Measurements from ENCODE around the gene SLC25A36. TPM values are rescaled to one million over a fixed set of nuclear protein-coding genes. Genes with fewer than 3 reads are reported as not detected.

The SLC25A36 gene
- total RNA-seq, 4 donors from 2014 or later: 73.2 to 273 (median 83.7) TPM

DNA sequence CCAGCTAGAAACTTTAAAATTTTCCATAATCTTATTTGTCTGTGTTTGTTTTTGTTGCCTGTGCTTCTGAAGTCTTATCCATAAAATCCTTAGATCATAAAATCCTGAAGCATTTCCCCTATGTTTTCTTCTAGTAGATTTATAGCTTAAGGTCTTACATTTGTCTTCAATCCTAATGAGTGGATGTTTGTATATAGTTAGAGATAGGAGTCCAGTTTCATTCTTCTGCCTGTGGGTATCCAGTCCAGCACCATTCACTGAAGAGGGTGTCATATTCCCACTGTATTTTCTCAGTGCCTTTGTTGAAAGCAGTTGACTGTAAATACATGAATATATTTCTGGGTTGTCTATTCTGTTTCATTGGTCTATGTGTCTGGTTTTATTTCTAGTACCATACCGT is 64.7 kb downstream of the SLC25A36 start:
- no peaks in the 10 kb centered on the region for H3K36me3 ChIP-seq
- H3K9me3 ChIP-seq: no peaks in the 10 kb centered on the region
- no peak overlapping the region for H3K4me3 ChIP-seq
- no peaks in the 10 kb centered on the region for H3K27me3 ChIP-seq
- intact Hi-C loops (cut with DNase I; ENCODE audit: low total_unique reads): loop anchor here (10.0 kb wide), 1 partner anchor 188 kb away; no protein-coding TSS in a partner anchor
- H3K4me1 ChIP-seq: no peaks in the 10 kb centered on the region
- TF ChIP-seq CTCF (IDR thresholded peaks at IDR 0.05): no peak
- TF ChIP-seq POLR2A (IDR thresholded peaks at IDR 0.05): no peak
- DNase-seq: no peak
- H3K27ac ChIP-seq: no peak overlapping the region

DNA sequence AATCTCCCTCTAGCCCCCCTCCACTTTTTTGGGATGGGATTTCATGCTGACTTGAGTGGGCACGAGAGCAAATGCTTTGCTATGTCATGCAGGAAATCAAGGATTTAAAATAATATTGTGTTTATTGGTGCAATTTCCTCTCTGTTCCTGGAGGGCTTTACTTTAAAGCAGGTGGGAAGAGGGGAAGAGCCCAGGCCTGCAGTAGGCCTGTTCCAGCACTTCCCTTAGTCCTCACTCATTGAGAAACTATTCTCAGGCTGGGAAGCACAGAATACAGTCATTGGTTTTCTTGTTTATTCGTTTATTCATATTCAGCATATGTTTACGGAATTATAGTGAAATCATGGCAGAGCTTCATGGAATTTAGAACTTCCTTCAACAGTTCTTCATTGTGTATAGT is 67.9 kb downstream of the SLC25A36 start:
- intact Hi-C loops (cut with DNase I; ENCODE audit: low total_unique reads): loop anchor here (10.0 kb wide), 1 partner anchor 185 kb away; no protein-coding TSS in a partner anchor
- no peaks in the 10 kb centered on the region for H3K27me3 ChIP-seq

DNA sequence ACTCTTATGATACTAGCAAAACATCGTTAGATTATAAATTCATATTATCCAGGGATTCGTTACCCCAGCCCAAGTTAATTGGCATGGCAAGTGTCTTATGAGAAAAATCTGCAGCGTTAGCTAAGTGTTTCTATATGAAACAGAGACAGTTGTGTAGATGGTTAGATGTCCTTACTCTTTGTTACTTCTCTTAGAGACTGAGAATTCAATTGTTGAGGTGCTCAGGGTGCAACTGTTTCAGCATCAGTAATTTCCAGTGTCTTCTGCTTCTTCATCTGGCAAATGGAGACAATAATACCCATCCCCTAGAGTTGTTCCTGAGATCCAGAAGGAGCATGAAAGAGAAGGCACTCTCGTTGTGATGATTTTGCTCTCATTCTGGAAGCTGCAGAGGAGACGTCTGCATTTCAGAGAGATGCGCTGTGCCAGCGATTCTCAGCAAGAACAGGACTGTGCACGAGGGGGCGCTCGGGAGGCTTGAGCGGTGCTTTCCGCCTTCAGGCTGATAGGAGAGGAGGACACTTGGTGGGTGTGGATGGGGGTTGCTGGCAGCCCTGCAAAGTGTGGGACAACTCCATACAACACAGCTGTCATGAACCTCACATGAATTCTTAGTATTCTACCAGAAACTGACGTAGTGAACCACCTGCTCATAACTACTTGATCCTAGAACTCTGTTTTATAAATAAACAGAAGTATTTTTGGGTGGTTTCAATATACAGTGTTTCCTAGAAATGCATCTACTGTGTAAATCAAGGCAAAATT is 69.8 kb downstream of the SLC25A36 start:
- Histone ChIP-seq H3K4me3 (no peak overlapping the region), H3K4me1 (no peaks in the 10 kb centered on the region), H3K27ac (no peak overlapping the region), H3K36me3 (no peaks in the 10 kb centered on the region), H3K9me3 (no peaks in the 10 kb centered on the region), H3K27me3 (no peaks in the 10 kb centered on the region)
- no peak for TF ChIP-seq POLR2A (IDR thresholded peaks at IDR 0.05)
- peak; percentile 59 to 75 (median 68) for TF ChIP-seq CTCF (IDR thresholded peaks at IDR 0.05)
- intact Hi-C loops (cut with DNase I; ENCODE audit: low total_unique reads): no loop called here
- DNase-seq: peak; percentile 63 to 67

More for the DNA sequence above, 67.9 kb downstream of the SLC25A36 start:
- TF ChIP-seq POLR2A (IDR thresholded peaks at IDR 0.05): no peak
- no peak for TF ChIP-seq CTCF (IDR thresholded peaks at IDR 0.05)
- no peaks in the 10 kb centered on the region for H3K9me3 ChIP-seq
- no peaks in the 10 kb centered on the region for H3K4me1 ChIP-seq
- H3K4me3 ChIP-seq: no peak overlapping the region
- H3K27ac ChIP-seq: no peak overlapping the region
- no peak for DNase-seq
- H3K36me3 ChIP-seq: no peaks in the 10 kb centered on the region

- Histone ChIP-seq H3K4me3 (no peak overlapping the region), H3K9me3 (no peaks in the 10 kb centered on the region), H3K27ac (no peak overlapping the region), H3K36me3 (no peaks in the 10 kb centered on the region), H3K4me1 (no peaks in the 10 kb centered on the region), H3K27me3 (no peaks in the 10 kb centered on the region)
- no peak for DNase-seq
- TF ChIP-seq POLR2A (IDR thresholded peaks at IDR 0.05) (no peak), CTCF (IDR thresholded peaks at IDR 0.05) (no peak)
- intact Hi-C loops (cut with DNase I; ENCODE audit: low total_unique reads): no loop called here
These were observed 70.3 kb downstream of the SLC25A36 start for GRCh38 chr3:141011997-141012262.

GRCh38 chr3:141012571-141012970 is 70.9 kb downstream of the SLC25A36 start:
- Histone ChIP-seq H3K9me3 (no peaks in the 10 kb centered on the region), H3K36me3 (no peaks in the 10 kb centered on the region), H3K4me1 (no peaks in the 10 kb centered on the region), H3K27me3 (no peaks in the 10 kb centered on the region), H3K4me3 (no peak overlapping the region), H3K27ac (no peak overlapping the region)
- TF ChIP-seq CTCF (IDR thresholded peaks at IDR 0.05) (no peak), POLR2A (IDR thresholded peaks at IDR 0.05) (no peak)
- intact Hi-C loops (cut with DNase I; ENCODE audit: low total_unique reads): no loop called here
- DNase-seq: no peak

All from uterus (tissue), 4 donors.